HG02840 (cell line): ENCODE measurements around the gene PLEKHN1.
A peak's percentile ranks its signal among the peaks of the same experiment; 100 is the strongest.

ENCODE experiments used
- ATAC-seq: cut with Tn5 transposase; IDR thresholded peaks from one replicate; pipeline ENCODE4 v1.9.1; 2021; ENCODE audit warnings: mild to moderate bottlenecking, moderate library complexity, moderate number of reproducible peaks; ENCODE audit not compliant: unreplicated experiment, low FRiP score

The PLEKHN1 gene

GRCh38 chr1:958823-959730 lies 7.2 kb upstream of the PLEKHN1 start, which contains the start of gene NOC2L:
Gene NOC2L, minus strand, starts transcription at chr1:959256. Its CDS starts 16 bp downstream, at chr1:959240.
- peak; percentile 62 for ATAC-seq

GRCh38 chr1:959731-960362 lies 6.4 kb upstream of the PLEKHN1 start:
- peak; percentile 4 for ATAC-seq

GRCh38 chr1:960363-961131 lies 5.7 kb upstream of the PLEKHN1 start, which contains the start of gene KLHL17:
Gene KLHL17, plus strand, starts transcription at chr1:960584. Its CDS starts 110 bp downstream, at chr1:960694.
- no peak for ATAC-seq

GRCh38 chr1:961132-961669 lies 5.1 kb upstream of the PLEKHN1 start:
- no peak for ATAC-seq

GRCh38 chr1:962381-963300 lies 3.6 kb upstream of the PLEKHN1 start:
- no peak for ATAC-seq

GRCh38 chr1:963301-963651 lies 3.0 kb upstream of the PLEKHN1 start:
- ATAC-seq, result no peak

GRCh38 chr1:963746-964525 lies 2.3 kb upstream of the PLEKHN1 start:
- ATAC-seq, result no peak

- ATAC-seq, result no peak
These were observed 1.4 kb upstream of the PLEKHN1 start for GRCh38 chr1:964691-965525.

GRCh38 chr1:965526-966134 lies 652 bp upstream of the PLEKHN1 start:
- no peak for ATAC-seq

- ATAC-seq, result no peak
These were observed 520 bp downstream of the PLEKHN1 start for GRCh38 chr1:966704-967300.

GRCh38 chr1:967466-968343 lies 1.4 kb downstream of the PLEKHN1 start:
- ATAC-seq, result no peak

- no peak for ATAC-seq
These were observed 3.1 kb downstream of the PLEKHN1 start for GRCh38 chr1:969260-969855.

- ATAC-seq, result no peak
These were observed 4.1 kb downstream of the PLEKHN1 start for GRCh38 chr1:970242-970972.

GRCh38 chr1:970973-971730 lies 4.9 kb downstream of the PLEKHN1 start:
- ATAC-seq, result no peak
